Natural killer cell (primary cell): ENCODE data around the gene BCAS3. TPM values are rescaled to one million over a fixed set of nuclear protein-coding genes. Genes with fewer than 3 reads are reported as not detected.

Source experiments
- ATAC-seq, 3 donors: fragments of 150-1000 bp in 2 of 3; fragments of 200-7000 bp in 1 of 3; cut with Tn5 transposase; 1 replicate in 1 of 3; 2 replicates in 2 of 3; pipeline ENCODE4 v1.10.0; 2021; ENCODE audit warnings: mild to moderate bottlenecking in 2 of 3, moderate library complexity in 2 of 3
- DNase-seq, 2 donors: peaks; one replicate each; pipeline versions ENCODE4 v3.0.0 to v3.0.0-alpha.2; 2013 to 2021; ENCODE audit warnings: mixed read lengths in 1 of 2
- H3K27ac ChIP-seq: one replicate; pipeline ENCODE4 v1.5.1; 2013; ENCODE audit warnings: mild to moderate bottlenecking, low read length
- H3K27me3 ChIP-seq: one replicate; pipeline ENCODE4 v1.6.1; 2013; ENCODE audit warnings: low read length; ENCODE audit not compliant: control insufficient read depth, insufficient read depth
- H3K36me3 ChIP-seq: one replicate; pipeline ENCODE4 v1.6.1; 2013; ENCODE audit warnings: low read length; ENCODE audit not compliant: control insufficient read depth, insufficient read depth
- H3K4me1 ChIP-seq: one replicate; pipeline ENCODE4 v1.6.1; 2013; ENCODE audit warnings: low read length; ENCODE audit not compliant: control insufficient read depth, insufficient read depth
- H3K4me3 ChIP-seq: one replicate; pipeline ENCODE4 v1.5.1; 2013; ENCODE audit warnings: low read length
- H3K9me3 ChIP-seq: one replicate; pipeline ENCODE4 v1.6.1; 2013; ENCODE audit warnings: low read length; ENCODE audit not compliant: control insufficient read depth, insufficient read depth
- H3K27ac Mint-ChIP-seq, 2 donors: one replicate each; pipeline ENCODE4 v1.8.0; 2022; ENCODE audit warnings: mild to moderate bottlenecking in 2 of 2, mixed read lengths in 2 of 2, moderate library complexity in 1 of 2
- H3K27me3 Mint-ChIP-seq, 2 donors: one replicate each; pipeline ENCODE4 v1.8.0; 2022; ENCODE audit warnings: low read depth in 2 of 2, mixed read lengths in 2 of 2
- H3K36me3 Mint-ChIP-seq: one replicate; pipeline ENCODE4 v1.8.0; 2022; ENCODE audit warnings: mixed read lengths
- H3K4me1 Mint-ChIP-seq, 2 donors: one replicate each; pipeline ENCODE4 v1.8.0; 2022; ENCODE audit warnings: mixed read lengths in 2 of 2
- H3K4me3 Mint-ChIP-seq: one replicate; pipeline ENCODE4 v1.8.0; 2022; ENCODE audit warnings: mild to moderate bottlenecking, moderate library complexity, mixed read lengths
- H3K9me3 Mint-ChIP-seq, 2 donors: one replicate each; pipeline ENCODE4 v1.8.0; 2022; ENCODE audit warnings: mixed read lengths in 2 of 2
- WGBS: methylation state at CpG from one replicate; pipeline ENCODE4 v1.1.7; 2013; ENCODE audit warnings: missing lambda C conversion rate; ENCODE audit not compliant: insufficient coverage; 5-methylcytosine and 5-hydroxymethylcytosine counted together
- intact Hi-C: fragments of 100-400 bp; cut with micrococcal nuclease; formaldehyde crosslinking; loops from one replicate; pipeline ENCODE4 v1.14.2; 2022
- total RNA-seq, 4 donors: library from RNA; stranded (reverse); fragments of 120-200 nt in 1 of 4; gene quantifications; one replicate each; pipeline versions ENCODE4 v1.2.3 to v1.2.4, GENCODE V29; 2013 to 2022
- TF ChIP-seq, protein P1 (sequence below): fragments of 200-600 bp; IDR thresholded peaks from one replicate; pipeline ENCODE4 v1.8.0; 2022; ENCODE audit warnings: antibody characterized with exemption

Gene BCAS3
- total RNA-seq, 3 donors from 2014 or later (not counting 1 experiment from before 2014, with no cell fraction given): 60.5 to 87.8 (median 72.0) TPM

DNA sequence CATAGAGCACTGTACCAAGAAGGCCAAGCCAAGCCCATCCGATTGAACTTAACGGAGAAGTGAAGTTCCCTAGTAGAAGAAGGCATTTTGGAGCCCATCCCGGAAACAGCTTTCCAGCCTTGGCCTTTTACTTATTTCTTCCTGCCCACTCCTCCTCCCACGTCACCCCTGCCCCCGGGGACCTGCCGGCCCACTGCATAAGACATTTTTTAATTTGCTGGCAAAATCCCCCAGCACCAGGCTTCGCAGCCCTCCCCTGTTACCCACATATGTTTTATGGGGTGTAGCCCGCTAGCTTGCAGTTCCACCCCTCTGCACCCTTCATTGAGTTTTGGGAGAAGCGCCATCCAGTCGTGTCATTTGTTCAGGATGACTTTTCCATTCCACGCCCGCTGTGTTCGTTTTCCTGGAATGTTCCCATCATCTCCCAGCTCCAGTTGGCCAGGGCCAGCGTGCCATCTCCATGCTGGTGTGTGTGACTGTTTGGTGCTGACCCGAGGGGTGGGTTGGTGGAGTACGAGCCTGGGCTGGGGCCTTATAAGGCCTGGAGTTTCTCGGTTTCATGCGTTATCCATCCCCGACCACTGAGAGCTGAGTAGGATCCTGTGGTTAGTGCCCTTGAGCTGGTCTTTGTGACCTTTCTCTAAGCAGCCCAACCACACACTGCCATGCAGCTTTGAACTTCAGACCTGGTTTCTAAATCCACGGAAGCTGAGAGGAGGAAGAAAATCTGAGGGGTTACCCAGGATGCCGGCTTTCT is 702.0 kb downstream of the BCAS3 start:
- Histone ChIP-seq H3K4me1 (no peaks in the 10 kb centered on the region), H3K9me3 (no peaks in the 10 kb centered on the region), H3K36me3 (no peaks in the 10 kb centered on the region), H3K4me3 (no peak overlapping the region), H3K27ac (no peak overlapping the region), H3K27me3 (no peaks in the 10 kb centered on the region)
- no peak overlapping the region for H3K27ac Mint-ChIP-seq
- TF ChIP-seq, protein P1, sequence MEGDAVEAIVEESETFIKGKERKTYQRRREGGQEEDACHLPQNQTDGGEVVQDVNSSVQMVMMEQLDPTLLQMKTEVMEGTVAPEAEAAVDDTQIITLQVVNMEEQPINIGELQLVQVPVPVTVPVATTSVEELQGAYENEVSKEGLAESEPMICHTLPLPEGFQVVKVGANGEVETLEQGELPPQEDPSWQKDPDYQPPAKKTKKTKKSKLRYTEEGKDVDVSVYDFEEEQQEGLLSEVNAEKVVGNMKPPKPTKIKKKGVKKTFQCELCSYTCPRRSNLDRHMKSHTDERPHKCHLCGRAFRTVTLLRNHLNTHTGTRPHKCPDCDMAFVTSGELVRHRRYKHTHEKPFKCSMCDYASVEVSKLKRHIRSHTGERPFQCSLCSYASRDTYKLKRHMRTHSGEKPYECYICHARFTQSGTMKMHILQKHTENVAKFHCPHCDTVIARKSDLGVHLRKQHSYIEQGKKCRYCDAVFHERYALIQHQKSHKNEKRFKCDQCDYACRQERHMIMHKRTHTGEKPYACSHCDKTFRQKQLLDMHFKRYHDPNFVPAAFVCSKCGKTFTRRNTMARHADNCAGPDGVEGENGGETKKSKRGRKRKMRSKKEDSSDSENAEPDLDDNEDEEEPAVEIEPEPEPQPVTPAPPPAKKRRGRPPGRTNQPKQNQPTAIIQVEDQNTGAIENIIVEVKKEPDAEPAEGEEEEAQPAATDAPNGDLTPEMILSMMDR: no peak
- DNase-seq (no peak), ATAC-seq (no peak)
- no peaks in the 10 kb centered on the region for H3K9me3 Mint-ChIP-seq
- no peak overlapping the region for H3K4me3 Mint-ChIP-seq
- intact Hi-C loops: no loop called here
- 94% methylated on average over 20 of the region's 21 CpGs for WGBS
- peaks cover 0 to 4% of the 10 kb centered on the region in 2 donors for H3K4me1 Mint-ChIP-seq
- H3K36me3 Mint-ChIP-seq: no peaks in the 10 kb centered on the region
- no peaks in the 10 kb centered on the region for H3K27me3 Mint-ChIP-seq

DNA sequence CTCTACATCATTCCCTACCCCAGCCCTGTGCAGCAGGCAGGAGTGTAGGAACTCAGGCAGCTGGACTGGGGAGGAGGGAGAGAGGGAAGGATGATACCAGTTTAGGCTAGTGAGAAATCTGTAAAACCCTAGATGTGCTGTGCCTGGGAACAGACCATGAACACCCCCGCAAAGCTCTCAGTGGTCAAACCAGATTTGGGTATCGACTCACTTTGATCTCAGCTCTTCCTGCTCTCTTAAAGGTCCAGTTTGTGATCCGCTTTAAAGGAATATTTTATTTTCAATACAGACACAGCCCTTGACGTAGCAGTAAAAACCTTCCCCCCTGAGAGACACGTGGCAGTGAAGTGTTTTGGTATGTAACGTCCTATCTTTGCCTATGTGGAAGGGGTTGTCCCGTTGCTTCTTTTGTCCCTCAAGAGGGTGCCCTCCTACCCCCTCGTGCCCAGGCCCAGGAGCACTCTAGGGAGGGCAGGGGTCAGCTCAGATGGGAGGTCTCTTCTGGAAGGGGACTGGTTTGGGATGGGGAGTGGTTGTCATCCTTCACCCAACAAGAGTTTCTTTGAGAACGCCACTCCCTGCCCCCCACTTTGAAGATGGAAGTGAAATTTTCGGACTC is 702.7 kb downstream of the BCAS3 start:
- H3K4me3 Mint-ChIP-seq: no peak overlapping the region
- Histone ChIP-seq H3K36me3 (no peaks in the 10 kb centered on the region), H3K4me1 (no peaks in the 10 kb centered on the region), H3K27ac (no peak overlapping the region), H3K27me3 (no peaks in the 10 kb centered on the region), H3K4me3 (no peak overlapping the region), H3K9me3 (no peaks in the 10 kb centered on the region)
- no peaks in the 10 kb centered on the region for H3K36me3 Mint-ChIP-seq
- TF ChIP-seq, protein P1: no peak
- ATAC-seq (no peak), DNase-seq (no peak)
- H3K27ac Mint-ChIP-seq: no peak overlapping the region
- intact Hi-C loops: no loop called here
- H3K4me1 Mint-ChIP-seq: peaks cover 0 to 4% of the 10 kb centered on the region in 2 donors
- H3K9me3 Mint-ChIP-seq: no peaks in the 10 kb centered on the region
- WGBS: 82% methylated on average over 9 of the region's 10 CpGs
- no peaks in the 10 kb centered on the region for H3K27me3 Mint-ChIP-seq

DNA sequence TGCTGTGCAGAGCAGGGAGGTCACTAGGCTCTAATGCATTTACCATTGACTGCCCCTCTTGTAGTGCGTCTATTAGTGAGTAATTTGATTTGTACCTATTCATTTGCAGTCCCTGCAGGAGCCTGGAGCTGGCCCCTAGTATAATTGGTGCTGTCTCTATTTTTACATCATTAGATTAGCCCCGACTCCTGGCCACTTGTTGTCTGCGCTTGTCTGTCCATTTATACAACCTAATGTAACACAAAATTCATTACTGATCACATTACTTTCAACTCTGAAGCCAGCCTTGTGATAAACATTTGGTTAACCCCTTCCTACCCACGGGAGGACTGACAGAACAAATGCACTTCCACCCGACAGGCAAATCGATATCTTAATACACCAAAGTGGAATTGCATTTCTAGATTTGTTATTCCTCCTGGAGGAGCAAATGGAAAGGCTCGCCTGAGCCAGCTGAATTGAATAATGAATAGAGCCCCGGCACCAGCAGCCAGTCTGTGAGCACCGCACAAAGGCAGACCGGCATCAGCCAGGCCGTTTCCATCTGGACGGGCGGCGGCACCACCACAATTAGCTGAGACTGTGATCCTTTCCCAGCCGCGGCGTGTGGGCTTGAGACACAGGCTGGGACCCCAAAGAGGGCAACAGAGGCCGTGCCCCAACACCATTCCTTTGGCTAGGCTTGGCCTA is 703.3 kb downstream of the BCAS3 start:
- ATAC-seq (no peak), DNase-seq (no peak)
- intact Hi-C loops: no loop called here
- H3K9me3 ChIP-seq: no peaks in the 10 kb centered on the region
- H3K27ac ChIP-seq: no peak overlapping the region
- Mint-ChIP-seq H3K27ac (no peak overlapping the region), H3K4me3 (no peak overlapping the region), H3K4me1 (peaks cover 0 to 4% of the 10 kb centered on the region in 2 donors), H3K27me3 (no peaks in the 10 kb centered on the region), H3K9me3 (no peaks in the 10 kb centered on the region), H3K36me3 (no peaks in the 10 kb centered on the region)
- H3K4me3 ChIP-seq: no peak overlapping the region
- H3K4me1 ChIP-seq: no peaks in the 10 kb centered on the region
- H3K36me3 ChIP-seq: no peaks in the 10 kb centered on the region
- 89% methylated on average over 18 of the region's 18 CpGs for WGBS
- TF ChIP-seq, protein P1: no peak
- H3K27me3 ChIP-seq: no peaks in the 10 kb centered on the region
